ENCODE data around the gene CFAP97. TPM values are rescaled to one million over a fixed set of nuclear protein-coding genes. Genes with fewer than 3 reads are reported as not detected.
A peak's percentile ranks its signal among the peaks of the same experiment; 100 is the strongest.

Gene CFAP97
- 27.5 and 28.6 TPM in 2 replicates for total RNA-seq
- long read RNA-seq, full-length matches to known transcripts, result 2 of 10 reads
- long read RNA-seq, partial matches to known transcripts, result 5 of 10 reads
- long read RNA-seq, other reads (novel, unspliced or antisense), result 3 of 10 reads

GRCh38 chr4:185203486-185204237 is at the start of gene CFAP97:
Gene CFAP97 (minus strand): TSS chr4:185204000. CDS start chr4:185191196, 12,804 bp downstream.
- peak within 1 kb of the TSS; percentile 87 for H3K4me3 Mint-ChIP-seq (ENCODE audit: low read depth)
- peak within 1 kb of the TSS; percentile 94 for H3K27ac Mint-ChIP-seq
- DNase-seq (ENCODE audit: low spot score, unreplicated experiment), result peak; percentile 47
- no peaks in the 10 kb centered on the region for H3K27me3 Mint-ChIP-seq
- no peak for TF ChIP-seq CTCF (IDR thresholded peaks at IDR 0.05; ENCODE audit: unreplicated experiment)
- H3K36me3 Mint-ChIP-seq (ENCODE audit: insufficient read depth), result peaks cover 4% of the 10 kb centered on the region
- peaks cover 29% of the 10 kb centered on the region for H3K4me1 Mint-ChIP-seq (ENCODE audit: low read depth)
- H3K9me3 Mint-ChIP-seq (ENCODE audit: low read depth), result no peaks in the 10 kb centered on the region

DNA sequence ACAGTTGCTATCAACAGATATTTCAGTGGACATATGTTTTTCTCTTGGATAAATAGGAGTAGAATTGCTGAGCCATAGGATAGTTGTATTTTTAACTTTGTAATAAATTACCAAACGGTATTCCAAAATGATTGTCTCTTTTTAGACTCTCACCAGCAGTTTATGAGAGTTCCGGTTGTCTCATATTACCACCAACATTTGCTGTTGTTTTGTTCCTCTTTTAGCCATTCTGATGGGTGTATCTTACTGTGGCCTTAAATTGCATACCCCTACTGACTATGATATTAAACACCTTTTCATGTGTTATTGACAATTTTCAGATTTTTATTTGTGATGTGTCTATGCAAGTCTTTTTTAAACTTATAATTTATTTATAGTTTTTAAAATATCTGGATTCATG is 45.3 kb upstream of the CFAP97 start:
- no peak for DNase-seq (ENCODE audit: low spot score, unreplicated experiment)
- H3K4me1 Mint-ChIP-seq (ENCODE audit: low read depth), result peaks cover under 1% of the 10 kb centered on the region
- H3K36me3 Mint-ChIP-seq (ENCODE audit: insufficient read depth), result peaks cover 7% of the 10 kb centered on the region
- peaks cover 16% of the 10 kb centered on the region for H3K27me3 Mint-ChIP-seq
- no peaks in the 10 kb centered on the region for H3K9me3 Mint-ChIP-seq (ENCODE audit: low read depth)
- H3K27ac Mint-ChIP-seq, result no peak overlapping the region
- TF ChIP-seq CTCF (IDR thresholded peaks at IDR 0.05; ENCODE audit: unreplicated experiment), result no peak
- no peak overlapping the region for H3K4me3 Mint-ChIP-seq (ENCODE audit: low read depth)

DNA sequence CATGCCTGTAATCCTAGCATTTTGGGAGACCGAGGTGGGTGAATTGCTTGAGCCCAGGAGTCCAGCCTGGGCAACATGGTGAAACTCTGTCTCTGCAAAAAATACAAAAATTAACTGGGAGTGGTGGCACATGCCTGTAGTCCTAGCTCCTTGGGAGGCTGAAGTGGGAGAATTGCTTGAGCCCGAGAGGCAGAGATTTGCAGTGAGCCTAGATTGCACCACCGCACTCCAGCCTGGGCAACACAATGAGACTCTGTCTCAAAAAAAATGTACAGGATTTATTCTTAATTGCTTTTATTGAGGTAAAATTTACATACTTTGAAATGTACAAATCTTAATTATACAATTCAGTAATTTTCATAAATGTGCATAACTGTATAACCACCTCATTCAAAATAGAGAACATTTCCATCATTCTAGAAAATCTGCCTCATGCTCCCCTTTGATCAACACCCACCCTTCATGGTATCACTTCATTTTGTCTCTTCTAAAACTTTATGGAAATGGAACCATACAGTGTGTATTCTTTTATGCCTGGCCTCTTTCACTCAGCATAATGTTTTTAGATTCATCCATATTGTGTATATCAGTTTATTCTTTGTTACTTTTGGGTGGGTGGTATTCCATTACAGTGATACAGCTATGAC is 44.7 kb upstream of the CFAP97 start:
- Mint-ChIP-seq H3K36me3 (ENCODE audit: insufficient read depth) (peaks cover 5% of the 10 kb centered on the region), H3K4me1 (ENCODE audit: low read depth) (peaks cover under 1% of the 10 kb centered on the region), H3K27me3 (peaks cover 12% of the 10 kb centered on the region), H3K4me3 (ENCODE audit: low read depth) (no peak overlapping the region), H3K27ac (no peak overlapping the region), H3K9me3 (ENCODE audit: low read depth) (no peaks in the 10 kb centered on the region)
- DNase-seq (ENCODE audit: low spot score, unreplicated experiment), result no peak
- no peak for TF ChIP-seq CTCF (IDR thresholded peaks at IDR 0.05; ENCODE audit: unreplicated experiment)

GRCh38 chr4:185247151-185247550 is 43.4 kb upstream of the CFAP97 start:
- peaks cover 2% of the 10 kb centered on the region for H3K4me1 Mint-ChIP-seq (ENCODE audit: low read depth)
- no peak overlapping the region for H3K27ac Mint-ChIP-seq
- H3K36me3 Mint-ChIP-seq (ENCODE audit: insufficient read depth), result peaks cover 4% of the 10 kb centered on the region
- H3K4me3 Mint-ChIP-seq (ENCODE audit: low read depth), result no peak overlapping the region
- TF ChIP-seq CTCF (IDR thresholded peaks at IDR 0.05; ENCODE audit: unreplicated experiment), result no peak
- peaks cover 7% of the 10 kb centered on the region for H3K27me3 Mint-ChIP-seq
- DNase-seq (ENCODE audit: low spot score, unreplicated experiment), result no peak
- no peaks in the 10 kb centered on the region for H3K9me3 Mint-ChIP-seq (ENCODE audit: low read depth)

DNA sequence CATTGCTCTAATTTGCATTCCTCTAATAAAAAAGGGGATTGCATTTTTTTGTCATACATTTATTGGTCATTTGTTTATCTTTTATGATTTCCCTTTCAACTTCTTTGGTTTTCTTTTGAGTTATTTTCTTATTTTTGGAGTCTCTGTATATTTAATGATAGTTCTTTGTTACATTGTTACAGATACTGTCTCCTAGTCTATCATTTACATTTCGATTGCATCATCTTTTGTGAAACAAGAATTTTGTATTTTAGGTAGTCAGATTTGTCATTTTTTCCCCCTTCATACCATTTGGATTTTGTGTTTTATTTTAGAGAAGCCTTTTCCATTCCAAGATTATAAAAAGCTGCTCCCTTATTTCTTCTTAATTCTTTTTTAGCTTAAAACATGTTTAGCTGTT is 42.7 kb upstream of the CFAP97 start:
- Mint-ChIP-seq H3K9me3 (ENCODE audit: low read depth) (peaks cover 3% of the 10 kb centered on the region), H3K27ac (no peak overlapping the region), H3K4me3 (ENCODE audit: low read depth) (no peak overlapping the region), H3K27me3 (peaks cover 5% of the 10 kb centered on the region), H3K4me1 (ENCODE audit: low read depth) (peaks cover 2% of the 10 kb centered on the region), H3K36me3 (ENCODE audit: insufficient read depth) (peaks cover 5% of the 10 kb centered on the region)
- no peak for TF ChIP-seq CTCF (IDR thresholded peaks at IDR 0.05; ENCODE audit: unreplicated experiment)
- DNase-seq (ENCODE audit: low spot score, unreplicated experiment), result no peak
